Measurements from ENCODE around the gene OR3A1.
"Not testable (repeated sequence)": the region's sequence is repeated elsewhere in the genome, so short reads cannot be mapped to it uniquely, and the experiment has no call there.

The OR3A1 gene, protein sequence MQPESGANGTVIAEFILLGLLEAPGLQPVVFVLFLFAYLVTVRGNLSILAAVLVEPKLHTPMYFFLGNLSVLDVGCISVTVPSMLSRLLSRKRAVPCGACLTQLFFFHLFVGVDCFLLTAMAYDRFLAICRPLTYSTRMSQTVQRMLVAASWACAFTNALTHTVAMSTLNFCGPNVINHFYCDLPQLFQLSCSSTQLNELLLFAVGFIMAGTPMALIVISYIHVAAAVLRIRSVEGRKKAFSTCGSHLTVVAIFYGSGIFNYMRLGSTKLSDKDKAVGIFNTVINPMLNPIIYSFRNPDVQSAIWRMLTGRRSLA

DNA sequence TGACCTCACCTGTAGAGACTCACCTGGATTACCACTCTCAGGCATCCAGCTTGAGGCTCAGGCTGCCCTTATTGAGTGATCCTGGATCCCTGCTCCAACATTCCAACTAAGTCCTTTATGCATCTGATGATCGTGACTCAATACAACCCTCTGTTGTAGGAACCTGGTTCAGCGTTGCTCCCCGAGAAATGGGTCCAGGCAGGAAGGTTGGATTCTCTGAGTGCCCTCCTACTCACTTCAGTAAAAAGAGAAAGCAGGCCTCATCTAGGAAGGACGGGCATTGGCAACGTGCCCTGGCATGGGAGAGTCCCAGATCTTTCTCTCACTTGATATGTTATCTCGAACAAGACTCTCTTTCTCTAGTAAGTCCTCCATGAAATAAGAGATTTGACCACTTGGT lies at the start of gene OR3A1:
Gene OR3A1, minus strand, starts transcription at position 101 of the 400 bp plus-strand sequence. CDS start 5,778 bp downstream, outside the sequence.
- no peak for DNase-seq (ENCODE audit: low spot score)
- TF ChIP-seq, protein P1, sequence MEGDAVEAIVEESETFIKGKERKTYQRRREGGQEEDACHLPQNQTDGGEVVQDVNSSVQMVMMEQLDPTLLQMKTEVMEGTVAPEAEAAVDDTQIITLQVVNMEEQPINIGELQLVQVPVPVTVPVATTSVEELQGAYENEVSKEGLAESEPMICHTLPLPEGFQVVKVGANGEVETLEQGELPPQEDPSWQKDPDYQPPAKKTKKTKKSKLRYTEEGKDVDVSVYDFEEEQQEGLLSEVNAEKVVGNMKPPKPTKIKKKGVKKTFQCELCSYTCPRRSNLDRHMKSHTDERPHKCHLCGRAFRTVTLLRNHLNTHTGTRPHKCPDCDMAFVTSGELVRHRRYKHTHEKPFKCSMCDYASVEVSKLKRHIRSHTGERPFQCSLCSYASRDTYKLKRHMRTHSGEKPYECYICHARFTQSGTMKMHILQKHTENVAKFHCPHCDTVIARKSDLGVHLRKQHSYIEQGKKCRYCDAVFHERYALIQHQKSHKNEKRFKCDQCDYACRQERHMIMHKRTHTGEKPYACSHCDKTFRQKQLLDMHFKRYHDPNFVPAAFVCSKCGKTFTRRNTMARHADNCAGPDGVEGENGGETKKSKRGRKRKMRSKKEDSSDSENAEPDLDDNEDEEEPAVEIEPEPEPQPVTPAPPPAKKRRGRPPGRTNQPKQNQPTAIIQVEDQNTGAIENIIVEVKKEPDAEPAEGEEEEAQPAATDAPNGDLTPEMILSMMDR (IDR thresholded peaks at IDR 0.05; ENCODE audit: borderline replicate concordance, control extremely low read depth, extremely low read depth, insufficient read depth, missing control alignments): no peak
- in situ Hi-C loops (cut with MboI; ENCODE audit: low sequenced_read_pairs, unreplicated experiment): no loop called here

DNA sequence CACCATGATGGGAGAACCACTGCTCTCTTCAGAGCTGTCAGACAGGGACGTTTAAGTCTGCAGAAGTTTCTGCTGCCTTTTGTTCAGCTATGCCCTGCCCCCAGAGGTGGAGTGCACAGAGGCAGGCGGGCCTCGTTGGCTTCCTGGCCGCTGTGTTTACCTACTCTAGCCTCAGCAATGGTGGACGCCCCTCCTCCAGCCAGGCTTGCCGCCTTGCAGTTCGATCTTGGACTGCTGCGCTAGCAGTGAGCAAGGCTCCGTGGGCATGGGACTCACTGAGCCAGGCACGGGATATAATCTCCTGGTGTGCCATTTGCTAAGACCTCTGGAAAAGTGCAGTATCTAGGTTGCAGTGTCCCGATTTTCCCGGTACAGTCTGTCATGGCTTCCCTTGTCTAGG lies 44.6 kb upstream of the OR3A1 start:
- in situ Hi-C loops (cut with MboI; ENCODE audit: low sequenced_read_pairs, unreplicated experiment); DNase-seq (ENCODE audit: low spot score): not testable (repeated sequence)

DNA sequence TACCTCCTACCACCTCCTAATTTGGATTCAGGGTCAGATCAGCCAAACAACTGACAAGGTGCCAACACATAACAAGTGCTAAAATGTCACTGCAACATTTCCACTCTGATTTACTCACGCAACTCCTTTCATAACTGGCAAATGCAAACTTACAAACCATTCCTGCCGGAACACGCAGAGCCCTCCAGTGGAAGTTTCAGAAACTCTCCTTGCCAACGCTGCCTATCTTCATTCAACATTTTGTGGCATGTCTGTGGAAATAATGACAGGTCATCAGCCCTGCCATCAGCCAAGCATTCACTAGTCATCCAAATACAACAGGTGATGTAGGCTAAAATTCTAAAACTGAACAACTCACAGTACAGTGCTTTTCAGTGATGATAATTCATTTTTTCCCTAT lies 37.7 kb upstream of the OR3A1 start:
- in situ Hi-C loops (cut with MboI; ENCODE audit: low sequenced_read_pairs, unreplicated experiment): no loop called here
- no peak for DNase-seq (ENCODE audit: low spot score)
- TF ChIP-seq, protein P1 (IDR thresholded peaks at IDR 0.05; ENCODE audit: borderline replicate concordance, control extremely low read depth, extremely low read depth, insufficient read depth, missing control alignments): no peak

DNA sequence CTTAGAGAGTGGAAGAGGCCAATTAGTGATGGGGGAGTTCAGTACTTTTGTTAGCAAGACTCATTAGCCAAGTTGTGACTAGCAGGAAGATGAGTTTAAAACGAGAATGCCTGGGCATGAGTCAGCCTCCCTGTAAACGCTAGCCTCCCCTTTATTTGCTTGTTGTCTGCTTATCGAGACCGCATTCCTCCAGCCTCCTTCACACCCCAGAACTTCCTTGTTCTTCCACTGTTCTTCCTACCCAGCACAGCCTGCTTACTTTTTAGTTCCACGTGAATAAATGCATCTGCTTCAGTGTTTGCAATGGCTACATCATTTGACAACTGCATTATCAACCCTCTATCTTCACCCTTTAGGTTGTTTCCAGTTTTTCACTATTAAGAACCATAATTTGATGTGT lies 20.2 kb upstream of the OR3A1 start:
- DNase-seq (ENCODE audit: low spot score): no peak

DNA sequence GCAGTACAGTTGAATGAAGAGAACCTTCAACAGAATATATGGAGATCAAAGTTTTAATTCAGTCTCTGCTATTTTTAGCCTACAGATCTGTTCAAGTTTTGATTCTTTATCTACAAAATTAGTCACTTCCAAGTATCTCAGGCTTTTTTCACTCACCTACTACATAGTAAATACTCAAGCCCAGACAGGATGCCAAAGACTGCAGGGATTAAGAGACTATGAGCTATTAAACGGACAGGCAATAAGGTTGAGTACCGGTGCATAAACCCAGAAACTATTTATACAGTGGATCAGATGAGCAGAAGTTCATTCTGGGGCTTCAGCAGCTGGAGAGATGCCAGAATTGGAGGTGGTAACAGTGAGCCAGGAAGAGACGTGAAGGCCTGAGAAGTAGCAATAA lies 18.7 kb upstream of the OR3A1 start:
- DNase-seq (ENCODE audit: low spot score): no peak
- in situ Hi-C loops (cut with MboI; ENCODE audit: low sequenced_read_pairs, unreplicated experiment): no loop called here
- TF ChIP-seq, protein P1 (IDR thresholded peaks at IDR 0.05; ENCODE audit: borderline replicate concordance, control extremely low read depth, extremely low read depth, insufficient read depth, missing control alignments): no peak

More for the DNA sequence above, 20.2 kb upstream of the OR3A1 start:
- TF ChIP-seq, protein P1 (IDR thresholded peaks at IDR 0.05; ENCODE audit: borderline replicate concordance, control extremely low read depth, extremely low read depth, insufficient read depth, missing control alignments): no peak
- in situ Hi-C loops (cut with MboI; ENCODE audit: low sequenced_read_pairs, unreplicated experiment): no loop called here

DNA sequence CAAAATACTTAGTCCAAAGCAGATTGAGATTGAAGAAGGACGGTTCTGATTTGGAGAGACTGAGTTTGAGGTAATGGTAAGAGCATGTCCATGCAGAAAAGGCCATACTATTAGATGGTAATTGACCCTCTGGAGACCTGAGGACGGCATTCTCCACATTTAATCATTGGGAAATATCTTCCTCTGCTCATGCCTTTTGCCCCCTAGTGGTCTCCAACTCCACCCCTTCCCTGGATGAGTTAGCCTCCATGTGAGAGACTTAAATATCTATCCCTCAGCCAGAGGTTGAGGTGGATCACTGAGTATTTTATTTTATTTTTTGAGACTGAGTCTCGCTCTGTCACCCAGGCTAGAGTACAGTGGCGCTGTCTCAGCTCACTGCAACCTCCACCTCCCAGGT lies 10.4 kb upstream of the OR3A1 start:
- TF ChIP-seq, protein P1 (IDR thresholded peaks at IDR 0.05; ENCODE audit: borderline replicate concordance, control extremely low read depth, extremely low read depth, insufficient read depth, missing control alignments): no peak
- in situ Hi-C loops (cut with MboI; ENCODE audit: low sequenced_read_pairs, unreplicated experiment): no loop called here
- DNase-seq (ENCODE audit: low spot score): no peak

DNA sequence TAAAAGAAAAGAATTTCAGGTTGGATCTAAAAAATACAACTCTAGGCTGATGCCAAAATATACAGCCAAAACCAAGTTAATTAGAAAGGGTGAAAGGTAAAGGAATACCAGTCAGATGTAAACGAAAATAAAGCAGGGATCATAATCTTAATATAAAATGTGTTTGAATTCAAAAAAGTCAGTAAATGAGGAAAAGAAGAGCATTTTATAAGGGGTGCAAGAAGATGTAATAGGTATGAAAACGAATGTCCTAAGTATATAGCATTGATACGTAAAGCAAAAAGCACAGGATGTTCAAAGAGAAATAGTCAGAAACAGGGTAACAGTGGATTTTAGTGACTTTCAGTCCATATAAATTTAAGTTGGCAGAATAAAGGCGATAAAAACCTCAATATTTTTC lies 2.5 kb downstream of the OR3A1 start:
- no peak for DNase-seq (ENCODE audit: low spot score)
- in situ Hi-C loops (cut with MboI; ENCODE audit: low sequenced_read_pairs, unreplicated experiment): no loop called here
- TF ChIP-seq, protein P1 (IDR thresholded peaks at IDR 0.05; ENCODE audit: borderline replicate concordance, control extremely low read depth, extremely low read depth, insufficient read depth, missing control alignments): no peak

DNA sequence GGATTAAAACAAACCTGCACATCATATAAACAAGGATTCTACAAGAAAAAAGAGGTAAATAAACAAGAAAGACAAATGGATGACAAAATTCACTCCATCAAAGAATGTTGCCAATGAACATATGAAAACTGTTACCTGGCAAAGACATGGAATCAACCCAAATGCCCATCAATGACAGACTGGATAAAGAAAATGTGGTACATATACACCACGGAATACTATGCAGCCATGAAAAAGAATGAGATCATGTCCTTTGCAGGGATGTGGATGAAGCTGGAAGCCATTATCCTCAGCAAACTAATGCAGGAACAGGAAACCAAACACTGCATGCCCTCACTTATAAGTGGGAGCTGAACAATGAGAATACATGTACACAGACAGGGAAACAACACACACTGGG lies 4.6 kb downstream of the OR3A1 start:
- in situ Hi-C loops (cut with MboI; ENCODE audit: low sequenced_read_pairs, unreplicated experiment); DNase-seq (ENCODE audit: low spot score): not testable (repeated sequence)

All from GM13976 (cell line).